OCI-LY7 (cell line): ENCODE data around the gene KLHL26.

ENCODE experiments used
- CTCF ChIP-seq: fragments of 200-600 bp; sonication (generic); conservative IDR thresholded peaks from 2 replicates; pipeline ENCODE4 v1.5.1; 2014; ENCODE audit warnings: mild to moderate bottlenecking, antibody characterized with exemption, low read length, moderate library complexity, mixed read lengths
- EZH2phosphoT487 ChIP-seq: fragments of 200-600 bp; sonication (generic); IDR thresholded peaks from 2 replicates; pipeline ENCODE4 v1.6.1; 2018; ENCODE audit warnings: low read depth, borderline replicate concordance, mild to moderate bottlenecking, mixed run types, antibody characterized with exemption, low read length, moderate library complexity, mixed read lengths

DNA sequence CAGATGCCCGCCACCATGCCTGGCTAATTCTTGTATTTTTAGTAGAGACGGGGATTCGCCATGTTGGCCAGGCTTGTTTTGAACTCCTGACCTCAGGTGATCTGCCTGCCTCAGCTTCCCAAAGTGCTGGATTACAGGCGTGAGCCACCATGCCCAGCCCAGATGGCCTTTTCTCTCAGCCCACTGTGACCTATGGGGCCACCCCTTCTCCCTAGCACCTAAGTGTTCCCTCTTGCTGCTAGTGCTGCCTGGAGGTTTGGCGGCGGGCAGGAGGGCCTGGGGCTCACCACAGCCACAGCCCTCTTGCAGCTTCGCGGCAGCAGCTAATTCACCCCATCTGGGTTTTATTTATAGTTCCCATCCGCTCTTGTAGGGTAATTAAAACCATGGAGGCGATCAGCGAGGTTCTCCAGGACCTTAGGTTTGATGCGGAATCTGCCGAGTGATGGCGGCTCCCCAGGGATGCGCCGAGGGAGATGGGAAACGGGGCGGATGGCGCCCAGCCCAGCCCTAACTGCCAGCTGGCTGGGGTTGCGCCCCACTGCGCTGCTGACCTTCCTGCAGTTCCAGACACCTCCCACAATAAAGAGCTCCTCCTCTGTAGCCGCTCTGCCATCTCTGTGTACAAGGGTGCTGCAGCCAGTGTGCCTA is 45.0 kb upstream of the KLHL26 start:
- no peak for TF ChIP-seq CTCF
- TF ChIP-seq EZH2phosphoT487, result no peak
